Ectodermal cell (in vitro differentiated cells): ENCODE results near the gene TMEM95. TPM values are rescaled to one million over a fixed set of nuclear protein-coding genes. Genes with fewer than 3 reads are reported as not detected.

Experiments
- H3K27ac ChIP-seq: 2 replicates; pipeline ENCODE4 v1.7.0; 2013; ENCODE audit warnings: mild to moderate bottlenecking, low read depth, low read length; ENCODE audit not compliant: insufficient read depth, poor library complexity, severe bottlenecking
- H3K27me3 ChIP-seq: 2 replicates; pipeline ENCODE4 v1.7.0; 2013; ENCODE audit warnings: mild to moderate bottlenecking, low read length; ENCODE audit not compliant: insufficient read depth, control insufficient read depth, poor library complexity, severe bottlenecking
- H3K36me3 ChIP-seq: one replicate; pipeline ENCODE4 v1.7.0; 2013; ENCODE audit warnings: low read length; ENCODE audit not compliant: control insufficient read depth, insufficient read depth
- H3K4me1 ChIP-seq: one replicate; pipeline ENCODE4 v1.7.0; 2013; ENCODE audit warnings: low read length; ENCODE audit not compliant: control insufficient read depth, insufficient read depth
- H3K4me3 ChIP-seq: 2 replicates; pipeline ENCODE4 v1.7.0; 2013; ENCODE audit warnings: low read depth, low read length, control low read depth; ENCODE audit not compliant: insufficient read depth
- H3K9me3 ChIP-seq: 2 replicates; pipeline ENCODE4 v1.7.0; 2013; ENCODE audit warnings: mild to moderate bottlenecking, low read length, moderate library complexity; ENCODE audit not compliant: control insufficient read depth
- WGBS, 2 experiments: methylation state at CpG; one replicate each; pipeline ENCODE4 v1.1.7; 2013; ENCODE audit warnings: missing lambda C conversion rate in 2 of 2; 5-methylcytosine and 5-hydroxymethylcytosine counted together
- polyA plus RNA-seq, 4 experiments: library from polyadenylated mRNA; stranded (reverse); fragments of 50-300 nt; gene quantifications; one replicate each; pipeline ENCODE4 v1.2.3, GENCODE V29; 2013

TMEM95 gene, protein sequence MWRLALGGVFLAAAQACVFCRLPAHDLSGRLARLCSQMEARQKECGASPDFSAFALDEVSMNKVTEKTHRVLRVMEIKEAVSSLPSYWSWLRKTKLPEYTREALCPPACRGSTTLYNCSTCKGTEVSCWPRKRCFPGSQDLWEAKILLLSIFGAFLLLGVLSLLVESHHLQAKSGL
- polyA plus RNA-seq (2013, experiment 1 of 4): not detected
- polyA plus RNA-seq (2013, experiment 2 of 4): not detected
- not detected for polyA plus RNA-seq (2013, experiment 3 of 4)
- not detected for polyA plus RNA-seq (2013, experiment 4 of 4)

GRCh38 chr17:7355053-7355452, at the start of gene TMEM95:
TSS of gene TMEM95 (plus strand) at chr17:7355156. CDS start at chr17:7355205, 49 bp downstream.
- Histone ChIP-seq H3K27ac (no peak within 1 kb of the TSS), H3K4me3 (no peak within 1 kb of the TSS), H3K4me1 (peaks cover 29% of the 10 kb centered on the region), H3K9me3 (no peaks in the 10 kb centered on the region), H3K27me3 (peaks cover 7% of the 10 kb centered on the region), H3K36me3 (no peaks in the 10 kb centered on the region)
- WGBS, 2 experiments: 77 to 81% methylated on average over 10 of the region's 10 CpGs

GRCh38 chr17:7306911-7307685, 47.9 kb upstream of the TMEM95 start, which contains the start of gene EIF5A:
TSS of gene EIF5A (plus strand) at chr17:7307628. CDS start at chr17:7309636, 2,008 bp downstream.
- Histone ChIP-seq H3K4me1 (peaks cover 6% of the 10 kb centered on the region), H3K27me3 (no peaks in the 10 kb centered on the region), H3K27ac (peak within 1 kb of the TSS; percentile 91), H3K4me3 (peak within 1 kb of the TSS; percentile 95), H3K9me3 (no peaks in the 10 kb centered on the region), H3K36me3 (peaks cover 24% of the 10 kb centered on the region)
- 1% methylated on average over 64 of the region's 64 CpGs for WGBS, 2 experiments

DNA sequence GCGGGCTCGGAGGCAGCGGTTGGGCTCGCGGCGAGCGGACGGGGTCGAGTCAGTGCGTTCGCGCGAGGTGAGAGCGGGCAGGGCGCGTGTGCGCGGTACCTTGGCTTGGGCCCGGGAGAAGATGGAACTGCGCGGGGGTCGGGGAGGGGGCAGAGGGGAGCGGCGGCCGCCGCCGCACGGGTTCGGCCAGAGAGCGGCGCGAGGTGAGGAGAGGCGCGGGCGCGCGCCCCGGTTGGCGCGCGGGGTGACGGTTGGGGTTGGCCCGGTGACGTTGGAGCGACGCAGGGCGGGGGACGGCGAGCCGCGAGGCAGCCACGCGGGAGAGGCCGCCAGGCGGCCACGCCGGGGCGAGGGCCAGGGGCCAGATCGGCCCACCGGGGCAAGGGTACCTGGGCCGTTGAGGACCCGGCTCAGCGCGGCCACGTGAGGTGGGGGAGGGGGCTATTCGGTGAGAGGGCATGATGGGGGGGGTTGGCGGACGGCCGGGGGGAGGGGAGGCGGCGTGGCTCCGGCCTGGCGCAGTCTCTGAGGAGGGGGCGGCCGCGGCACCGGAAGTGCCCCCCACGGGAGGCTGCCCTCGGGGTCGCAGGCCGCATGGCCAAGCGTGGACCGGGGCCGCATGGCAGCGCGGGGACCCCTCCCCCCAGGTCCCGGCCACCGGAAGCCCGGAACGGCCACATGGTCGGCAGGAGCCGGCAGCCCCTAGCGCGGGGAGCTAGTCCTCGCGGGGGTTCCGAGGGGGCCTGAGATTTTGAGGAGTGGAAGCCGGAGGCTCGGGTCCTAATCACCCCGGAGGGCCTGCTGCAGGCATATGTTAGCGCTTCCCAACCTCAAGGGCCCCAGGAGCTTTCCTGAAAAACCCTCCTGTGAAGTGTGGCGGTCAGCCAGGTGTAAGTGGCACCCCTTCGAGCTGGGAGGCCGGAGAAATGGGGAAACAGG, 47.0 kb upstream of the TMEM95 start:
- Histone ChIP-seq H3K27ac (peak overlapping the region; percentile 91), H3K36me3 (peaks cover 32% of the 10 kb centered on the region), H3K27me3 (no peaks in the 10 kb centered on the region), H3K9me3 (no peaks in the 10 kb centered on the region), H3K4me1 (peaks cover 6% of the 10 kb centered on the region), H3K4me3 (peak overlapping the region; percentile 95)
- 0 to 1% methylated on average over 104 of the region's 104 CpGs for WGBS, 2 experiments

- peak overlapping the region; percentile 95 for H3K4me3 ChIP-seq
- H3K36me3 ChIP-seq: peaks cover 40% of the 10 kb centered on the region
- peaks cover 6% of the 10 kb centered on the region for H3K4me1 ChIP-seq
- H3K9me3 ChIP-seq: no peaks in the 10 kb centered on the region
- H3K27ac ChIP-seq: peak overlapping the region; percentile 91
- no peaks in the 10 kb centered on the region for H3K27me3 ChIP-seq
- 1% methylated on average over 11 of the region's 14 CpGs for WGBS, 2 experiments
Measured at GRCh38 chr17:7308625-7309433, 46.1 kb upstream of the TMEM95 start.

DNA sequence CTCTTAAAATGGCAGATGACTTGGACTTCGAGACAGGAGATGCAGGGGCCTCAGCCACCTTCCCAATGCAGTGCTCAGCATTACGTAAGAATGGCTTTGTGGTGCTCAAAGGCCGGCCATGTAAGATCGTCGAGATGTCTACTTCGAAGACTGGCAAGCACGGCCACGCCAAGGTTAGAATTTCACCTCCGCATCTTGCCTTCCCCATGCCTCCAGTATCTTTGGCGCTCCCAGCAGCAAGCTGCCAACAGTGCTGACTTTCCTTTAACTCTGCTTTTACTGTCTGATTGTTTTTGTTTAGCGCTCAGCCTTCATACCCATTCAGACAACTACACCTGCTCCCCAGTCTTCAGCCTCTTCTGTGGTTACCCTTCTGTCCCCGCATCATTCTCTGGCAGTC, 45.3 kb upstream of the TMEM95 start:
- H3K9me3 ChIP-seq: no peaks in the 10 kb centered on the region
- peaks cover 6% of the 10 kb centered on the region for H3K4me1 ChIP-seq
- WGBS, 2 experiments: 95 to 96% methylated on average over 12 of the region's 12 CpGs
- H3K27ac ChIP-seq: no peak overlapping the region
- H3K36me3 ChIP-seq: peaks cover 41% of the 10 kb centered on the region
- H3K27me3 ChIP-seq: no peaks in the 10 kb centered on the region
- H3K4me3 ChIP-seq: peak overlapping the region; percentile 95

- H3K27ac ChIP-seq: no peak overlapping the region
- 94% methylated on average over 7 of the region's 7 CpGs for WGBS, 2 experiments
- peaks cover 41% of the 10 kb centered on the region for H3K36me3 ChIP-seq
- H3K4me3 ChIP-seq: no peak overlapping the region
- H3K4me1 ChIP-seq: peaks cover 10% of the 10 kb centered on the region
- no peaks in the 10 kb centered on the region for H3K27me3 ChIP-seq
- no peaks in the 10 kb centered on the region for H3K9me3 ChIP-seq
Measured at GRCh38 chr17:7311110-7311705, 43.7 kb upstream of the TMEM95 start.

DNA sequence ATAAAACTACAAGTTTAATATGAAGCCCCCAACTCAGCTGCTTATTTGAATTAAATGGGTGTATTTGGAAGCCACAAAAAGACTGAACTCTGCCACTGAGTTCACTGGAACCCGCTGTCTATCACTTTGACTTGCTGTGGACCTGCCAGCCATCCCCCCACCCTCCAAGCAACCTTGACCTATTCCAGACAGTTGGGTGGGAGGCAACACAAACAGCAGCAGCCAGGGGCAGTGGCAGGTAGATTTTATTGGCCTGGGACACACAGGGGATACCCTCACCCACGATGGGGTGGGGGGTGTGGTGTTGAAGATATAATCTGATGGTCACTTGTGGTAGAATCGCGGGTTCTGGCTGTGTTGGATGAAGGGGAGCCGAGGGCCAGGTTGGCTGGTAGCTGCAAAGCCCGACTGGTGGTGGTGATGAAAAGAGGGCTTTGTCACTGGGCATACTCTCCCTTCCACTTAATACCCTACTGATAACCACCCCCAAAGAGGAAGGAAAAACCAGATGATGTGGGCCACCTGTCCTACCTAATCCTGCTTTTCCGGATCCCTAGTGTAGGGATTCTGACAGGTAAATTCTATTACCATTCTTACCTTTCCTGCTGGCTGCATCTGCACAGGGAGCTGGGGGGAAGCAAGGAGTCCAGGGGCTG, 42.4 kb upstream of the TMEM95 start:
- no peaks in the 10 kb centered on the region for H3K27me3 ChIP-seq
- H3K4me3 ChIP-seq: no peak overlapping the region
- H3K36me3 ChIP-seq: peaks cover 45% of the 10 kb centered on the region
- H3K9me3 ChIP-seq: no peaks in the 10 kb centered on the region
- WGBS, 2 experiments: 91 to 96% methylated on average over 7 of the region's 7 CpGs
- H3K4me1 ChIP-seq: peaks cover 10% of the 10 kb centered on the region
- no peak overlapping the region for H3K27ac ChIP-seq

- no peaks in the 10 kb centered on the region for H3K27me3 ChIP-seq
- 90 to 91% methylated on average over 7 of the region's 7 CpGs for WGBS, 2 experiments
- H3K4me1 ChIP-seq: peaks cover 10% of the 10 kb centered on the region
- H3K27ac ChIP-seq: no peak overlapping the region
- H3K9me3 ChIP-seq: no peaks in the 10 kb centered on the region
- H3K36me3 ChIP-seq: peaks cover 51% of the 10 kb centered on the region
- H3K4me3 ChIP-seq: no peak overlapping the region
Measured at GRCh38 chr17:7313088-7313889, 41.7 kb upstream of the TMEM95 start.
